Activated CD8-positive, alpha-beta T cell treated with anti-CD3 and anti-CD28 coated beads for 36 hours (primary cell): Measurements from ENCODE around the gene ELMO2. TPM values are rescaled to one million over a fixed set of nuclear protein-coding genes. Genes with fewer than 3 reads are reported as not detected.

Experiments
- ATAC-seq: fragments of 200-7000 bp; cut with Tn5 transposase; one replicate; pipeline ENCODE4 v1.10.0; 2021; ENCODE audit warnings: mild to moderate bottlenecking, moderate library complexity
- CTCF ChIA-PET: fragments of 350-600 bp; sonication (Branson Sonifier 250); formaldehyde crosslinking; loops from one replicate; lab custom pipeline; 2021; ENCODE audit warnings: antibody characterized with exemption; lab: Charles Lee
- POLR2A ChIA-PET: fragments of 350-600 bp; sonication (Branson Sonifier 250); formaldehyde crosslinking; loops from one replicate; lab custom pipeline; 2021; ENCODE audit warnings: antibody characterized with exemption; lab: Charles Lee
- DNase-seq: peaks from one replicate; pipeline ENCODE4 v3.0.0-alpha.2; 2020
- H3K27ac Mint-ChIP-seq: one replicate; pipeline ENCODE4 v1.8.0; 2021; ENCODE audit warnings: mild to moderate bottlenecking, mixed read lengths
- H3K27me3 Mint-ChIP-seq: one replicate; pipeline ENCODE4 v1.8.0; 2021; ENCODE audit warnings: mixed read lengths
- H3K36me3 Mint-ChIP-seq: one replicate; pipeline ENCODE4 v1.8.0; 2021; ENCODE audit warnings: low read depth, mixed read lengths
- H3K4me1 Mint-ChIP-seq: one replicate; pipeline ENCODE4 v1.8.0; 2021; ENCODE audit warnings: low read depth, mixed read lengths
- H3K4me3 Mint-ChIP-seq: one replicate; pipeline ENCODE4 v1.8.0; 2021; ENCODE audit warnings: mild to moderate bottlenecking, moderate library complexity, mixed read lengths
- H3K9me3 Mint-ChIP-seq: one replicate; pipeline ENCODE4 v1.8.0; 2021; ENCODE audit warnings: mixed read lengths
- intact Hi-C: fragments of 100-400 bp; cut with micrococcal nuclease; formaldehyde crosslinking; loops from one replicate; pipeline ENCODE4 v1.10.0; 2022
- total RNA-seq, 2 experiments: library from RNA; stranded (reverse); gene quantifications; one replicate each; pipeline ENCODE4 v1.2.3, GENCODE V29; 2021
- TF ChIP-seq, protein P1 (sequence below): fragments of 200-600 bp; IDR thresholded peaks from one replicate; pipeline ENCODE4 v1.8.0; 2022; ENCODE audit warnings: antibody characterized with exemption, mild to moderate bottlenecking

ELMO2 gene
- total RNA-seq, 2 experiments from 2014 or later = 36.2 to 38.1 TPM

DNA sequence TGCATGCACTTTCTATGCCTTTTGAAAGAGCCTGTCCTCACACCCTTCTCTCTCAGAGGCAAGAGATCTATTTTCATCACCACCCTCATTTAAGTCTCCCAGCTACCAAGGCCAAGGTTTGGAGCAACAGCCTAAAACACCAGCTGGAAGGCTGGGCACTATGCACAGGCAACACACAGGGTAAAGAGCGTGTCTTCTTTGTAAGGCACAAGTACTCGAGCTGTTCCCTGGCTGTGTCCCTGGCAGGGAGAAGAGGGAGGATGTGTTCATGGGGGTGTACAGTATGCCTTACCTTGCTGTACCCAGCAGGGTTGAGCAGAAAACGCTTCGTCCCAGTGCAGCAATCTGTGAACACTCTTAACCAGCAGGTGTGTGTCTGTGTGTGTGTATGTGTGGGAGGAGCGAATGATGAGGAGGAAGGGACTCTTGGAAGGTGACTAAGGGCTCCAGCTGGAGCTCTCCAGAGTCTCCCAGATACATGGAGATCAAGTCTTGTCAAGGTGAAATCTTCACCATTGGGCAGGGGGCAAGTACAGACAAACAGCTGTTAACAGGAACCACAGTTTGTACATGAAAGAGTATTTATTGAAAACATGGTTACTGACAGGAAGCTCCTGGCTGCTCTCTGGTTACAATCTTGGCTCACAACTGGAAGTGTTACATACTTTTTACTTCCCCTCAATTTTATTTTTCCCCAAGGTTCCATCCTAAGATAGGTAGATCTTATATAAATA is 40.8 kb downstream of the ELMO2 start:
- TF ChIP-seq, protein P1, sequence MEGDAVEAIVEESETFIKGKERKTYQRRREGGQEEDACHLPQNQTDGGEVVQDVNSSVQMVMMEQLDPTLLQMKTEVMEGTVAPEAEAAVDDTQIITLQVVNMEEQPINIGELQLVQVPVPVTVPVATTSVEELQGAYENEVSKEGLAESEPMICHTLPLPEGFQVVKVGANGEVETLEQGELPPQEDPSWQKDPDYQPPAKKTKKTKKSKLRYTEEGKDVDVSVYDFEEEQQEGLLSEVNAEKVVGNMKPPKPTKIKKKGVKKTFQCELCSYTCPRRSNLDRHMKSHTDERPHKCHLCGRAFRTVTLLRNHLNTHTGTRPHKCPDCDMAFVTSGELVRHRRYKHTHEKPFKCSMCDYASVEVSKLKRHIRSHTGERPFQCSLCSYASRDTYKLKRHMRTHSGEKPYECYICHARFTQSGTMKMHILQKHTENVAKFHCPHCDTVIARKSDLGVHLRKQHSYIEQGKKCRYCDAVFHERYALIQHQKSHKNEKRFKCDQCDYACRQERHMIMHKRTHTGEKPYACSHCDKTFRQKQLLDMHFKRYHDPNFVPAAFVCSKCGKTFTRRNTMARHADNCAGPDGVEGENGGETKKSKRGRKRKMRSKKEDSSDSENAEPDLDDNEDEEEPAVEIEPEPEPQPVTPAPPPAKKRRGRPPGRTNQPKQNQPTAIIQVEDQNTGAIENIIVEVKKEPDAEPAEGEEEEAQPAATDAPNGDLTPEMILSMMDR = no peak
- ATAC-seq = no peak
- ChIA-PET CTCF (interaction anchor here (0.9 to 4.1 kb wide), 4 partner anchors 8 to 396 kb away, joined by 3 to 15 read pairs (median 4); no protein-coding TSS in a partner anchor), POLR2A (interaction anchor here (0.6 to 5.7 kb wide), 3 partner anchors 37 to 61 kb away, joined by 3 to 32 read pairs (median 23); partner anchors contain the start of gene ELMO2)
- H3K9me3 Mint-ChIP-seq = no peaks in the 10 kb centered on the region
- H3K27me3 Mint-ChIP-seq = no peaks in the 10 kb centered on the region
- H3K36me3 Mint-ChIP-seq = peaks cover 40% of the 10 kb centered on the region
- intact Hi-C loops = loop anchor here (5.0 kb wide), 1 partner anchor 37 kb away; no protein-coding TSS in a partner anchor
- no peak for DNase-seq
- H3K4me1 Mint-ChIP-seq = peaks cover 79% of the 10 kb centered on the region
- peak overlapping the region; percentile 79 for H3K27ac Mint-ChIP-seq
- no peak overlapping the region for H3K4me3 Mint-ChIP-seq

DNA sequence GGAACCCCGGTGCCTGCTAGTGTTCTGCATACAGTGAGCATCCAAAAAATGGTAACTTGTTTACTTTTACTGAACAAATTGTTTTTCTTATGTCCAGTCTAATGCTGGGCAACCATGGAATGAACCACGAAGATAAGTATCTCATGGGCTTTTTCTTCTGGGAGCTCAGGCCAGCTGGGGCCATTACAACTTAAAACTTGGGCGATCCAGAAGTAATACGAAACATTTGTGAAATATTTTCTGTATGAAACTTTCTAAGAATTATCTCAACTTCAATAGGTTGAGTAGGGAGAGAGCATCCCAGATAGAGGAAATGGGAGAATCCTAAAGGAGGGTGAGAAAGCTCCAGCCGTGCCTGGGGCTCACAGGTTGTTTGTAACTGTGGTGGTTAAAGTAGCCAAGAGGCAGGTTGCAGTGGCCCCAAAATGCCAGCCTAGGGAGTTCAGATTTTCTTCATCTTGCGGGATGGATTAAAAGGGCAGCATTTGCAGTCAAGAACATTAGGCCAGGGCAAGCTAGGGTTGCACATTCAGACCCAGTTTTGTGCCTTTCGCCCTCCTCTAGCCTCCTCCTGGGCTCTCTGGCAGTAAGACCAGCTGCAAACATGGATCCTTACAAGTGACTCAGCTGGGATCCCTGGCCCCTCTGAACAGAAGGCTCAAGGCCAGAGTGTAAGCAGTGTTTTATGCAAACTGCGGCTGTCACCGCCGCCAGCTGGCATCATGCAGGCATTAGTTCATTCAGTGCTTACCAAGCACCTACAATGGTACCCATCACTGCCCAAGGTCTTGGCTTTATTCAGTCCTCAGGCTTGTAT is 41.5 kb downstream of the ELMO2 start:
- TF ChIP-seq, protein P1 = no peak
- Mint-ChIP-seq H3K27me3 (no peaks in the 10 kb centered on the region), H3K4me3 (peak overlapping the region; percentile 95), H3K27ac (peak overlapping the region; percentile 89), H3K4me1 (peaks cover 78% of the 10 kb centered on the region), H3K9me3 (no peaks in the 10 kb centered on the region), H3K36me3 (peaks cover 42% of the 10 kb centered on the region)
- intact Hi-C loops = loop anchor here (5.0 kb wide), 1 partner anchor 37 kb away; no protein-coding TSS in a partner anchor
- ATAC-seq (no peak), DNase-seq (no peak)
- POLR2A ChIA-PET = interaction anchor here (0.6 to 5.7 kb wide), 6 partner anchors 9 to 60 kb away, joined by 3 to 32 read pairs (median 6); partner anchors contain the start of gene ELMO2
- CTCF ChIA-PET = interaction anchor here (0.9 to 4.1 kb wide), 7 partner anchors 9 to 395 kb away, joined by 3 to 15 read pairs (median 3); no protein-coding TSS in a partner anchor

DNA sequence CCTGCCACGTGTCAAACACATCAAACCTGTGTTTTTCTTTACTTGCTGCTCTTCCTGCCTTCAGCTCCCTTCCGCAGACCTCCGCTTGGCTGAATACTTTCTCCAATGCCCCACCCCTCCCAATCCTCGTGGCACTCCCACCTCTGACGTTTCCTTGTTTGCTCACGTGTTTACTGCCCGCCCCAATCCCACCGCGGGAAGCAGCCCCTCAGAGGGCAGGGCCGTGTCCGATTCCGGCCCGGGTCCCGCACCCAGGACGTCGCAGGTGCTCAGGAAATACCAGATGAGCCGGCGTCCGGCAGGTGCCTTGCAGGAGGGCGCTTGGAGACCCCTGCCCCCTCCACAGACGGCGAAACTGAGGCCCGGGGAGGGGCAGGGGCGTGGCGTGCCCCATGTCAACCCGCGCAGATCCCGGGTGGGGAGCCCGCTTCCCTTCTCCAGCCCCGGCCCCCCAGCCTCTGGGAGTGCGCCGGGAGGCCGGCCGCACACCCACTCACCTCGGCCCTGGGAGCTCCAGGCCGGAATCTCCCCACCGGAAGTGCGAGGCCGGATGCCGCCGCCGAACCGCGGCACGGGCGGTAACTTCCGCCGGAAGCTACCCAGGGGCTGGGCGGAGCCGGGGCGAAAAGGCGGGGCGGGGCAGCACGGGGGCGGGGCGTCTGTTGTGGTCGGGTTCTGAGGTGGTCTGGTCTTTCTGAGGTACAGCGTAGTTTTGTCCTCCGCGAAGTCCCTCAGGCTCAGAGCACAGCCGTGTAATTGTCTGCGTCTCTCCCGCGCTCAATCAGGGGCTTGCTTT is 42.3 kb downstream of the ELMO2 start:
- ChIA-PET CTCF (interaction anchor here (0.6 to 4.1 kb wide), 8 partner anchors 8 to 47 kb away, joined by 3 to 15 read pairs (median 3); no protein-coding TSS in a partner anchor), POLR2A (interaction anchor here (0.9 to 5.7 kb wide), 8 partner anchors 9 to 482 kb away, joined by 3 to 32 read pairs (median 4); partner anchors contain the start of gene ELMO2)
- Mint-ChIP-seq H3K4me3 (peak overlapping the region; percentile 95), H3K9me3 (no peaks in the 10 kb centered on the region), H3K27ac (peak overlapping the region; percentile 89), H3K27me3 (no peaks in the 10 kb centered on the region), H3K4me1 (peaks cover 80% of the 10 kb centered on the region), H3K36me3 (peaks cover 37% of the 10 kb centered on the region)
- peak; percentile 81 for ATAC-seq
- DNase-seq = peak; percentile 86
- TF ChIP-seq, protein P1 = no peak
- intact Hi-C loops = no loop called here

DNA sequence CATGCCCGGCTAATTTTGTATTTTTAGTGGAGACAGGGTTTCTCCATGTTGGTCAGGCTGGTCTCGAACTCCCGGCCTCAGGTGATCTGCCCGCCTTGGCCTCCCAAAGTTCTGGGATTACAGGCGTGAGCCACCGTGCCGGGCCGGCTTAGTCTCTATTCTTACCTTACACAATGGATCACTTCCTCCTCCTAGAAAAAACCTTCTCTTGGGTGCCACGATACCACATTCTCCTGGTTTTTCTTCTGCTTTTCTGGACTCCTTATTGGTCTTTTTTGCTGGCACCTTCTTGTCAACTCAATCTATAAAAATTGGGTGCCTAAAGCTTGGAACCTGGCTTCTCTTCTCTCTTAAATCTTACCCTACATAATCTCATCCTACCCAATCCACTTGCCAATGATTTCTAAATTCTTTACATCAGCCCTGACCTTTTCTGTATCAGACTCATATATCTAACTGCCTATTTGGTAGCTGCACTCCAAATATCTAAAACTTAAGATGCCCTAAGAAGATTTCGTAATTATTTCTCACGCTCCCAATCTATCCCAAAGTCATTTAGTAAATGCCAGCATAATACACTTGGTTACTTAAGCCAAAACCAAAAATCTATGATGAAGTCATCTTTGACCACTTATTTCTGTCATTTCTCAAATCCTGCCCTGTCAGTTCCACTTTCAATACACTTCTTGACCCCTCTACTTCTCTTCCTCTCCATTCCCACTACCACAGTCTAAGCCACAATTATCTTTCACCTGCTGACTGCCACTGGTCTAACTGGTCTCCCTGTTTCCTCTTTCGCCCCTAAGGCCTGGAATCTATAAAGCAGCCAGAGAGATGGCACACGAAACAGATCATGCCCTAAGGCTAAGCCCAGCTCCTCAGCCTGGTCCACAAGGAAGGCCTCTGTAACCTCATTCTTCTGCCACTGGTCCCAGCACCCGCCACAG is 43.2 kb downstream of the ELMO2 start:
- ATAC-seq (no peak), DNase-seq (no peak)
- H3K27me3 Mint-ChIP-seq = no peaks in the 10 kb centered on the region
- intact Hi-C loops = no loop called here
- peak overlapping the region; percentile 95 for H3K4me3 Mint-ChIP-seq
- peaks cover 30% of the 10 kb centered on the region for H3K36me3 Mint-ChIP-seq
- ChIA-PET POLR2A (interaction anchor here (0.9 to 5.7 kb wide), 7 partner anchors 9 to 481 kb away, joined by 3 to 32 read pairs (median 5); partner anchors contain the start of gene ELMO2), CTCF (interaction anchor here (0.6 to 2.0 kb wide), 5 partner anchors 9 to 48 kb away, joined by 3 to 7 read pairs (median 3); no protein-coding TSS in a partner anchor)
- H3K4me1 Mint-ChIP-seq = peaks cover 79% of the 10 kb centered on the region
- TF ChIP-seq, protein P1 = no peak
- no peaks in the 10 kb centered on the region for H3K9me3 Mint-ChIP-seq
- H3K27ac Mint-ChIP-seq = peak overlapping the region; percentile 81
